Right ventricle myocardium superior (tissue), 1 donor: ENCODE results near the gene PRR9. TPM values are rescaled to one million over a fixed set of nuclear protein-coding genes. Genes with fewer than 3 reads are reported as not detected.
"Not testable (repeated sequence)": the region's sequence is repeated elsewhere in the genome, so short reads cannot be mapped to it uniquely, and the experiment has no call there.

Source experiments
- ATAC-seq: fragments of 200-7000 bp; cut with Tn5 transposase; one replicate; pipeline ENCODE4 v1.9.1; 2020; ENCODE audit warnings: mild to moderate bottlenecking; ENCODE audit not compliant: poor library complexity
- DNase-seq: peaks from one replicate; pipeline ENCODE4 v3.0.0-alpha.2; 2020
- intact Hi-C: fragments of 100-400 bp; cut with DNase I; formaldehyde crosslinking; loops from one replicate; pipeline ENCODE4 v1.11.2; 2022
- long read RNA-seq: library from polyadenylated mRNA; unstranded; transcript quantifications from one replicate; pipeline ENCODE4 v2.0.0, GENCODE V29; 2021
- total RNA-seq: library from RNA; stranded (reverse); fragmentation: NEBNext Ultra II Directional; extraction: Animal tissue kit (Norgen Biotek cat#: 25700); gene quantifications from one replicate; pipeline ENCODE4 v1.2.1, GENCODE V29; 2021
- donor health status: DM: no; HTN: yes; CAD: no; lungs with severe emphysema.

The PRR9 gene
- not detected for total RNA-seq
- long read RNA-seq: 0 reads

- DNase-seq (no peak), ATAC-seq (no peak)
- intact Hi-C loops: no loop called here
Measured at GRCh38 chr1:153217212-153217611, at the start of gene PRR9. TSS of gene PRR9 (plus strand) at chr1:153217584. CDS start at chr1:153218145, 561 bp downstream.

- ATAC-seq (no peak), DNase-seq (no peak)
- intact Hi-C loops: no loop called here
Measured at GRCh38 chr1:153168686-153169085, 48.7 kb upstream of the PRR9 start.

- ATAC-seq (no peak), DNase-seq (no peak)
- intact Hi-C loops: no loop called here
Measured at GRCh38 chr1:153174624-153175023, 42.8 kb upstream of the PRR9 start.

- DNase-seq (no peak), ATAC-seq (no peak)
- intact Hi-C loops: no loop called here
Measured at GRCh38 chr1:153178922-153179321, 38.5 kb upstream of the PRR9 start.

GRCh38 chr1:153180556-153180955 is 36.8 kb upstream of the PRR9 start:
- no peak for ATAC-seq

GRCh38 chr1:153188301-153188700 is 29.1 kb upstream of the PRR9 start:
- intact Hi-C loops, DNase-seq, ATAC-seq: not testable (repeated sequence)

More at GRCh38 chr1:153180556-153180955, 36.8 kb upstream of the PRR9 start:
- DNase-seq: no peak
- intact Hi-C loops: no loop called here

- intact Hi-C loops: no loop called here
- ATAC-seq (no peak), DNase-seq (no peak)
Measured at GRCh38 chr1:153190373-153190772, 27.0 kb upstream of the PRR9 start.

GRCh38 chr1:153192697-153193096 is 24.7 kb upstream of the PRR9 start:
- DNase-seq: no peak
- ATAC-seq: no peak
- intact Hi-C loops: no loop called here

GRCh38 chr1:153194331-153195050 is 22.9 kb upstream of the PRR9 start:
- DNase-seq (no peak), ATAC-seq (no peak)
- intact Hi-C loops: no loop called here

GRCh38 chr1:153195216-153195615 is 22.2 kb upstream of the PRR9 start:
- ATAC-seq: no peak
- no peak for DNase-seq
- intact Hi-C loops: no loop called here

GRCh38 chr1:153202006-153202405 is 15.4 kb upstream of the PRR9 start:
- ATAC-seq (no peak), DNase-seq (no peak)
- intact Hi-C loops: no loop called here

- DNase-seq: no peak
- no peak for ATAC-seq
Measured at GRCh38 chr1:153203130-153203529, 14.3 kb upstream of the PRR9 start, which contains the start of gene LELP1. TSS of gene LELP1 (plus strand) at chr1:153203430. CDS start at chr1:153204708, 1,278 bp downstream.

GRCh38 chr1:153206631-153207030 is 10.8 kb upstream of the PRR9 start:
- DNase-seq (no peak), ATAC-seq (no peak)
- intact Hi-C loops: no loop called here

More at GRCh38 chr1:153203130-153203529, 14.3 kb upstream of the PRR9 start, which contains the start of gene LELP1:
- intact Hi-C loops: no loop called here

GRCh38 chr1:153210206-153210605 is 7.2 kb upstream of the PRR9 start:
- no peak for DNase-seq
- ATAC-seq: no peak
- intact Hi-C loops: no loop called here

GRCh38 chr1:153212201-153212600 is 5.2 kb upstream of the PRR9 start:
- no peak for DNase-seq
- intact Hi-C loops: no loop called here

GRCh38 chr1:153213519-153213918 is 3.9 kb upstream of the PRR9 start:
- intact Hi-C loops: no loop called here
- no peak for ATAC-seq
- no peak for DNase-seq

More at GRCh38 chr1:153212201-153212600, 5.2 kb upstream of the PRR9 start:
- no peak for ATAC-seq

GRCh38 chr1:153217744-153218416 is 496 bp downstream of the PRR9 start:
- intact Hi-C loops: no loop called here
- DNase-seq (no peak), ATAC-seq (no peak)

GRCh38 chr1:153220606-153221303 is 3.4 kb downstream of the PRR9 start:
- intact Hi-C loops: loop anchor here (10.0 kb wide), 1 partner anchor 356 kb away; no protein-coding TSS in a partner anchor
- ATAC-seq: no peak

More at GRCh38 chr1:153220606-153221303, 3.4 kb downstream of the PRR9 start:
- no peak for DNase-seq
